HFFc6 (cell line): ENCODE data around the gene UBE2I. TPM values are rescaled to one million over a fixed set of nuclear protein-coding genes. Genes with fewer than 3 reads are reported as not detected.
"Not testable (repeated sequence)": the region's sequence is repeated elsewhere in the genome, so short reads cannot be mapped to it uniquely, and the experiment has no call there.

Source experiments
- DNase-seq: peaks from one replicate; pipeline ENCODE4 v3.0.0-alpha.2; 2018
- H3K27ac Mint-ChIP-seq: 2 replicates; pipeline ENCODE4 v1.8.0; 2020; ENCODE audit warnings: mild to moderate bottlenecking, mixed read lengths
- H3K27me3 Mint-ChIP-seq: 2 replicates; pipeline ENCODE4 v1.8.0; 2021; ENCODE audit warnings: mild to moderate bottlenecking, moderate library complexity, mixed read lengths; ENCODE audit not compliant: insufficient read depth
- H3K36me3 Mint-ChIP-seq: 2 replicates; pipeline ENCODE4 v1.8.0; 2021; ENCODE audit warnings: low read depth, mixed read lengths
- H3K4me1 Mint-ChIP-seq: 2 replicates; pipeline ENCODE4 v1.8.0; 2020; ENCODE audit warnings: low read depth, mixed read lengths
- H3K4me3 Mint-ChIP-seq: 2 replicates; pipeline ENCODE4 v1.8.0; 2020; ENCODE audit warnings: mild to moderate bottlenecking, moderate library complexity, mixed read lengths
- H3K9me3 Mint-ChIP-seq: 2 replicates; pipeline ENCODE4 v1.8.0; 2020; ENCODE audit warnings: mild to moderate bottlenecking, mixed read lengths
- total RNA-seq, 6 experiments: library from RNA; stranded (reverse); fragmentation: NEBNext Ultra II Directional; extraction: Animal tissue kit (Norgen Biotek cat#: 25700); gene quantifications; 2 replicates in 1 of 6; 3 replicates in 5 of 6; pipeline ENCODE4 v1.2.3, GENCODE V29; 2021
- TF ChIP-seq, protein P1 (sequence below): fragments of 200-600 bp; sonication (generic); IDR thresholded peaks from 2 replicates; pipeline ENCODE4 v1.5.0; 2021; ENCODE audit warnings: antibody characterized with exemption, mild to moderate bottlenecking

The UBE2I gene
- total RNA-seq, 6 experiments from 2014 or later, result 116 to 147 (median 138) TPM

DNA sequence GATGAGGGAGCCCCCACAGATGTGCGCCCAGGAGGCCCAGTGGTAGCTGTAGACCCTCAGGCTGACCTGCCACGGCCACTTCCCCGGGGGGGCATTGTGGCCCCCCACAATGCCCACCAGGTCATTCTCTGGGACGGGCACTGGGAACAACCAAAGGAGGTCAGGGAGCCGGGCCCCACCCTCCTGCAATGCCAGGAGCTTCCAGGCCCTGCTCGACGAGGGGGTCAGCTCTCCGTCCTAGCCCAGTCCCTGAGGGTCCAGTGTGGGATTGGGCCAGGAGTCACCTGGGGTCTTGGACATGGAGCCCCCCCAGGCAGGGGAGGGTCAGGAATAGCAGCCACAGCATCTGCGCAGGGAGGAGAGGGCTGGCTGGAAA lies 46.6 kb upstream of the UBE2I start:
- H3K4me1 Mint-ChIP-seq, result no peaks in the 10 kb centered on the region
- H3K27ac Mint-ChIP-seq, result no peak overlapping the region
- TF ChIP-seq, protein P1, sequence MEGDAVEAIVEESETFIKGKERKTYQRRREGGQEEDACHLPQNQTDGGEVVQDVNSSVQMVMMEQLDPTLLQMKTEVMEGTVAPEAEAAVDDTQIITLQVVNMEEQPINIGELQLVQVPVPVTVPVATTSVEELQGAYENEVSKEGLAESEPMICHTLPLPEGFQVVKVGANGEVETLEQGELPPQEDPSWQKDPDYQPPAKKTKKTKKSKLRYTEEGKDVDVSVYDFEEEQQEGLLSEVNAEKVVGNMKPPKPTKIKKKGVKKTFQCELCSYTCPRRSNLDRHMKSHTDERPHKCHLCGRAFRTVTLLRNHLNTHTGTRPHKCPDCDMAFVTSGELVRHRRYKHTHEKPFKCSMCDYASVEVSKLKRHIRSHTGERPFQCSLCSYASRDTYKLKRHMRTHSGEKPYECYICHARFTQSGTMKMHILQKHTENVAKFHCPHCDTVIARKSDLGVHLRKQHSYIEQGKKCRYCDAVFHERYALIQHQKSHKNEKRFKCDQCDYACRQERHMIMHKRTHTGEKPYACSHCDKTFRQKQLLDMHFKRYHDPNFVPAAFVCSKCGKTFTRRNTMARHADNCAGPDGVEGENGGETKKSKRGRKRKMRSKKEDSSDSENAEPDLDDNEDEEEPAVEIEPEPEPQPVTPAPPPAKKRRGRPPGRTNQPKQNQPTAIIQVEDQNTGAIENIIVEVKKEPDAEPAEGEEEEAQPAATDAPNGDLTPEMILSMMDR, result no peak
- peaks cover 13% of the 10 kb centered on the region; the same call in 1 of the 2 replicates for H3K9me3 Mint-ChIP-seq
- peaks cover 20% of the 10 kb centered on the region for H3K27me3 Mint-ChIP-seq
- no peak overlapping the region for H3K4me3 Mint-ChIP-seq
- H3K36me3 Mint-ChIP-seq, result no peaks in the 10 kb centered on the region; the same call in 1 of the 2 replicates
- no peak for DNase-seq

DNA sequence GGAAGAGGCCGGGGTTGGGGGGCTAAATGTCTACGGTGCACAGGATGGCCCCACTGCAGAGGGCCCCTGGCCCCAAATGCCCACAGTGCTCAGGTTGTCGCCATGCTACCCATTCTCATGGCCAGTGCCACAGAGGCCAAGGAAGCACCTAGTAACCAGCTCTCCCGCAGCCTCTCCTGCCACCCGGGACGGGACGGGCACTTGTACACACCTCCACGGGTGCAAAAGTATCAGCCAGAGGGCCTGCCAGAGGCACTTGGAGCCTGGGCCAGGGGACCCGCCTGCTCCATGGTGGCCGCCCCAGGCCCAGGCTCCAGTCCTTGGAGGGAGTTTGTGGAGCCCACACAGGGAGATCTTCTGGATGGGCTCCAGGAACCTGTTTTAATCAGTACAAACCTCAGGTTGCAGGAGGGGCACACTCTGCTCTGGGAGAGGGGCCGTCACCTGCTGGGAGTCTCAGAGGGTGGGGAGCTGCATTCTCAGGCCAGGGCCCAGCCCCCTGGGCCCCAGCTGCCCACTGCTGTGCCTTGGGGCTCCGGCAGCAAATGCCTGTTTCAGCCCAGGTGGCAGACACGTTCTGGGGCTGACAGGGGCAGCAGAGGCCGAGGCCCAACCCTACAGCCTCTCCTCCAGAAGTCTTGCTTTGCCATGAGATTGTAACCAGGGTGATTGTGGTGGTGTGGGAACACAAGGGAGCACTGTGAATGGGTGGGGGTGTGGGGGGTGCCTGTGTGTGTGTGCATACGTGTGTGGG lies 45.7 kb upstream of the UBE2I start:
- Mint-ChIP-seq H3K36me3 (no peaks in the 10 kb centered on the region; the same call in 1 of the 2 replicates), H3K27ac (no peak overlapping the region), H3K27me3 (peaks cover 18% of the 10 kb centered on the region), H3K9me3 (peaks cover 13% of the 10 kb centered on the region; the same call in 1 of the 2 replicates), H3K4me1 (no peaks in the 10 kb centered on the region), H3K4me3 (no peak overlapping the region)
- DNase-seq, result no peak
- TF ChIP-seq, protein P1, result no peak

DNA sequence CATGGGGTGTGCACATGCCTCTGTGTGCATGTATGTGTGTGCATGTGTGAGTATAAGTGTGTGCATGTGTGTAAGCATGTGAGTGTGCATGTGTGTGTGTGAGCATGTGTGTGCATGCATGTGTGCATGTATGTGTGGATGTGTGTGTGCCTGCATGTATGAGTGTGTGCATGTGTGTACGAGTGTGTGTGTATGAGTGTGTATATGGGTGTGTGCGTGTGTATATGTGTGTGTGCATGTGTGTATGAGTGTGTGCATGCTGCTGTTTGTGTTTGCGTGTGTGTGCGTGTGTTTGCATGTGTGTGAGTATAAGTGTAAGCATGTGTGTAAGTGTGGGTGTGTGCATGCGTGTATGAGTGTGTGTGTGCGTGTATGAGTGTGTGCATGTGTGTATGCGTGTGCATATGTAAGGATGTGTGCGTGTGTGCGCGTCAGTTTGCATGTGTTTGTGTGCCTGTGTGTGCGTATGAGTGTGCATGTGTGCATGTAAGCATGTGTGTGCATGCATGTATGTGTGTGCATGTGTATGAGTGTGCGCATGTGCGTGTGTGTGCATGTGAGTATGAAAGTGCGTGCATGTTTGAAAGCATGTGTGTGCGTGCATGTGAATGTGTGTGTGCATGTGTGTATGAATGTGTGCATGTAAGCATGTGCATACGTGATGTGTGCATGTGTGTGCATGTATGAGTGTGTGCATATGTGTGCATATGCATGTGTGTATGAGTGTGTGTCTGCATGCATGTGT lies 44.9 kb upstream of the UBE2I start:
- Mint-ChIP-seq H3K4me3 (no peak overlapping the region), H3K36me3 (no peaks in the 10 kb centered on the region; the same call in 1 of the 2 replicates), H3K4me1 (no peaks in the 10 kb centered on the region), H3K9me3 (peaks cover 13% of the 10 kb centered on the region; the same call in 1 of the 2 replicates), H3K27ac (no peak overlapping the region), H3K27me3 (peaks cover 16% of the 10 kb centered on the region)
- TF ChIP-seq, protein P1, result no peak
- DNase-seq, result no peak

DNA sequence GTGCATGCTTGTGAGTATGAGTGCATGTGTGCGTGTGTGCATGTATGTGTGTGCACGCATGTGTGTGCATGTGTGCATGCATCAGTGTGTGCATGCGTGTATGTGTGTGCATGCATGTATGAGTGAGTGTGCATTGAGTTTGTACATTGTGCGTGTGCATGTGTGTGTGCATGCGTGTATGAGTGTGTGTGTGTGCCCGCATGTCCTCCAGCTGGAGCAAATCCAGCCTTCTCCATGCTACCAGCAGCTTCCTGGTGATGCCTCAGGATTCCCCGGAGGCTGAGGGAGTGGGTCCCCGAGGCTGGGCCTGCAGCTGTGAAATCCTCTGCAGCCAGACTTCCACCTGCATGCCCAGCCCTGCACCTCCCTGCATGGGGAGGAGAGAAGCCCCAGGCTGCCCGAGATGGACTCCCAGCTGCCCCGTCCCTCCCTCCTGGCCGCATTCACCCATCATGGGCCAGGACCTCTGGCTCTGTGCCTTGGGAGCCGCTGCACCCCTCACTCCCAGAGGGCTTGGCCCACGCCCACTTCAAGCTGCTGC lies 44.3 kb upstream of the UBE2I start:
- DNase-seq, result no peak
- Mint-ChIP-seq H3K36me3 (no peaks in the 10 kb centered on the region; the same call in 1 of the 2 replicates), H3K9me3 (peaks cover 13% of the 10 kb centered on the region; the same call in 1 of the 2 replicates), H3K27me3 (peaks cover 18% of the 10 kb centered on the region), H3K4me1 (no peaks in the 10 kb centered on the region), H3K27ac (no peak overlapping the region), H3K4me3 (no peak overlapping the region)
- TF ChIP-seq, protein P1, result no peak

DNA sequence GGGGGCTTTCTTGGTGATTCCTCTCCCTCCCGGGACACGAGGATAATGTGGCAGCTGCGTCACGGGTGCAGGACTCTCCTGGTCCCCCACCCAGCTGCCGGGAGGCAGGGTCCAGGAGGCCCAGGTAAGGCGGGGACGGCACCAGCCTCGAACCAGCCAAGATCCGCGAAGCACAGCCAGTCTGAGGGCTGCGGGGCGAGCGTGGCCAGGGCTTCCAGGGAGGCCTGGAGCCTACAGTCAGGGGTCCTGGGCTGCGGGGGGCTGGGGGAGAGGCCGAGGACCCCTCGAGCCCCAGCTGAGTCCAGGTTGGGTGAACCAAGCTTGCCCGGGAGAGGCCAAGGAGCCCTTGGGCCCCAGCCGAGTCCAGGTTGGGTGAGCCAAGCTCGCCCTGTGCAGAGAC lies 43.6 kb upstream of the UBE2I start:
- Mint-ChIP-seq H3K27ac (no peak overlapping the region), H3K36me3 (no peaks in the 10 kb centered on the region; the same call in 1 of the 2 replicates), H3K9me3 (peaks cover 13% of the 10 kb centered on the region; the same call in 1 of the 2 replicates), H3K27me3 (peaks cover 14% of the 10 kb centered on the region), H3K4me1 (no peaks in the 10 kb centered on the region), H3K4me3 (no peak overlapping the region)
- TF ChIP-seq, protein P1, result no peak
- DNase-seq, result no peak

DNA sequence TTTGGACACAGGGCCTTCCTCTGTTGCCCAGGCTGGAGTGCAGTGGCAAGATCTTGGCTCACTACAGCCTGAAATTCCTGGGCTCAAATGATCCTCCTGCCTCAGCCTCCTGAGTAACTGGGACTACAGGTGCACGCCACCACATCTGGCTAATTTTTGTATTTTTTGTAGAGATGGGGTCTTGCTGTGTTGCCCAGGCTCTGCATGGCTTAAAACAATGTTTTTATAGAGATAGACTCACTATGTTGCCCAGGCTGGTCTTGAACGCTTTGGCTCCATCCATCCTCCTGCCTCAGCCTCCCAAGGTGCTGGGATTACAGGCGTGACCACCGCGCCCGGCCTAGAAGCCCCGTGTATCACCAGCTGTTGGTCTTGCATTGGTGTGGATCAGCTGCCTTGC lies 40.0 kb upstream of the UBE2I start:
- H3K4me1 Mint-ChIP-seq, H3K36me3 Mint-ChIP-seq, H3K27ac Mint-ChIP-seq, DNase-seq, H3K9me3 Mint-ChIP-seq, H3K4me3 Mint-ChIP-seq: not testable (repeated sequence)
- peaks cover 11% of the 10 kb centered on the region for H3K27me3 Mint-ChIP-seq
